GM10266 (cell line): ENCODE measurements around the gene MAGI2.

ENCODE experiments used
- DNase-seq: peaks from one replicate; pipeline ENCODE4 v3.0.0; 2012; ENCODE audit errors: extremely low spot score
- CTCF ChIP-seq: IDR thresholded peaks from 2 replicates; pipeline ENCODE4 v1.5.1; 2012; ENCODE audit warnings: mild to moderate bottlenecking, low read depth; ENCODE audit not compliant: control insufficient read depth, insufficient read depth; ENCODE audit errors: missing control alignments

Gene MAGI2

GRCh38 chr7:78539825-78540224 lies 913.6 kb downstream of the MAGI2 start:
- TF ChIP-seq CTCF: no peak
- DNase-seq: no peak

- TF ChIP-seq CTCF: no peak
- DNase-seq: no peak
Measured at GRCh38 chr7:78535655-78536054, 917.8 kb downstream of the MAGI2 start.

- DNase-seq: no peak
- no peak for TF ChIP-seq CTCF
Measured at GRCh38 chr7:78530351-78530750, 923.1 kb downstream of the MAGI2 start.

GRCh38 chr7:78529392-78529791 lies 924.1 kb downstream of the MAGI2 start:
- TF ChIP-seq CTCF: no peak
- no peak for DNase-seq

- no peak for DNase-seq
- TF ChIP-seq CTCF: no peak
Measured at GRCh38 chr7:78528964-78529363, 924.5 kb downstream of the MAGI2 start.

- no peak for DNase-seq
Measured at GRCh38 chr7:78523930-78524329, 929.5 kb downstream of the MAGI2 start.

GRCh38 chr7:78521961-78522360 lies 931.5 kb downstream of the MAGI2 start:
- TF ChIP-seq CTCF: no peak
- DNase-seq: no peak

More at GRCh38 chr7:78523930-78524329, 929.5 kb downstream of the MAGI2 start:
- TF ChIP-seq CTCF: no peak

- DNase-seq: no peak
- no peak for TF ChIP-seq CTCF
Measured at GRCh38 chr7:78516450-78516849, 937.0 kb downstream of the MAGI2 start.
